ENCODE measurements around the gene WASF3.

Gene WASF3

DNA sequence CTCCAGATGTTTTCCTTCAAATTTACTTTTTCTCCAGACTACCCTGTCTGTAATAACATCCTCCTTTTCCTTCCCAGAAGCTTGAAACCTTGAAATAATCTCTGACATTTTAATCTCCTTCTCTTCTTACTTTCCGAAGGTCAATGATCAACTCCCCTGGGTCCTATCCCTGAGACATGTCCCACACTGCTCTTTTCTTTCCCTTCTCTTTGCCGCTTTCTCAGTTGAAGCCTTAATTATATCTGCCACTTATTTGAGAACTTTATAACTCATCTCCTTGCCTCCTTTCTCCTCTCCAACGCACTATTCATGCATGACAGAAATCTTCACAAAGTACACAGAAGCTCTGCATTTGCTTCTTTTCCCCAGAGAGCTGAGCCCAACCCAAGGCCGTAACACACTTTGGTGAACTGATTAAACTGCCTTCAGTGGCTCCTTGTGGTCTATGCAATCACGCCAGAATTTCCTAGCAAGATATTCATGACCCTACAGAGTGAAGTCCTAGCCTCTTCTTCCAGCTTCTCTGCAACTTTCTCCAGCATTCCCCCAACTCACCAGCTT lies 9.2 kb upstream of the WASF3 start:
- DNase-seq, result no peak

DNA sequence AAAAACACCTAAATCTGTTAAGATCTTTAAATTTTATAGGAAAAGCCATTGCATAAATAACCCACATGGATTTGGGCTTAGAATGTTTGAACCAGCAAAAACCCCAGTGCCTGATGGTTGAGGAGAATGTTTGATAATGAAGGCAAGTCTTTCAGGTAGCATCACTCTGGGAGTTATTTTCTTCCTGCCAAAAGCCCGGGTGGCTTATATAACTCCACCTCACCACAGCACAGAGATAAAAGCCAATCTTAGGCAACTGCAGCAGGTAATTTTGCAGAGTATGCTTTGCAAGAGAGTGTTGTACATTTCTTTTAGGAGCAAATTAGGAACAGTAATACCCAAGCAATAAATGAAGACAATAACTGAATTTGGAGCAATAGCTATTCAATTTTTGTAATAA lies 7.8 kb upstream of the WASF3 start:
- DNase-seq, result no peak

DNA sequence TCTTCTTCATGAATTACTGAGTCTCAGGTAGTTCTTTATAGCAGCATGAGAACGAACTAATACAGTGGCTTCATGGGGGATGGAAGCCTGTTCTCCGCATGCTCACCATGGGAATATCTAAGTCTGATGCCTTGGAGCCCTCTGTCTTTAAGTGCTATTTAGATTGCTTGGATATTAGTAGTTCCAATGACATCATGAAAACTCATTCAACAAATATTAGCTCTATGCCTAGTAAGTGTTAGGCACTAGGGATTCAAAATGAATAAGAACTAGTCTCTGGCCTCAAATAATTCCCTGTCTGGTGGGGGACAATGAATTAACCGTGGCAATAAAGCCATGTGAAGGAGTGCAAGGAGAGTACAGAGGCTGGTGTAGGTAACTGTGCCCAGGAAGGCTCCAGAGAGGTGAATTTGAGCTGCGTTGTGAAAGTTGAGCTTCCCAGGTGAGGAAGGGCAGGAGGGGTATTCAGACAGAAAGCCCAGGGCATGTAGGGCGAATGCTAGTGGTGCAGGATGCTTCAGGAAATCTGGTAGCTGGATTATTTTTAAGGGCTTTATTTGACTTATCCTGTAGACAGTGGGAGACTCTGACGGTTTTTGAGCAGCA lies 6.1 kb upstream of the WASF3 start:
- DNase-seq, result no peak

DNA sequence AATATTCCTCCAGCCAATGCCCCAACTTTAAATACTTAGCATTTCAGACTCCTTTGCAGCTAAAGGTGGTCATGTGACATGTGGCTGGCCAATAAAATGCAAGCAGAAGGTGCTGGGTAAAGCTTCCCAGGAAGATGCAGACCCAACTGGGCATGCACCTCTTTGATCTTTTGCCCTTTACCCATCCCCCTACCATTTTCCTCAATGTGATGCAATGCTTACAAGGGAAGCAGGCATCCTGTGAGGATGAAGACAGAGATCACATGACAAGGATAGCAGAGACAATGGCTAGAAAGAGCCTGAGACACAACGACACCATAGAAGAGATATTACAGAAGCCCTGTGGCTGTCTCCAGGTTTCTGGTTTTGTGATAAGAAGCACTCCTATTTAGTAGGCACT lies 2.1 kb upstream of the WASF3 start:
- no peak for DNase-seq

DNA sequence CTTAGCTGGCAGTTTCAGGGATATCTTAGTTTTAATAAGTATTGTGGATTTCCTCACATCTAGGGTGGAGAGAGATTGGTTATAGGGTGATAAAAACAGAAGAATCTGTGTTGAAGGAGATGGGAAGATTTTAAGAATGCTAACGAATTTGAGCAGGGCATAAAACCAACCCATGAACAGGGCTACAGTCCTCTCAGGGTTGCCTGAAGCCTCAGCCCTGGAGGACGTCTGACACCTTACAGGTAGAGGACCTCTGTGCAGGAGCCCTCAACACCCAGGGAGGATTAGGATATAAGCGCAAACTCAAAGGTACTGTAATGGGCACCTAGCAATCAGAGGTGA lies 461 bp upstream of the WASF3 start:
- no peak for DNase-seq

DNA sequence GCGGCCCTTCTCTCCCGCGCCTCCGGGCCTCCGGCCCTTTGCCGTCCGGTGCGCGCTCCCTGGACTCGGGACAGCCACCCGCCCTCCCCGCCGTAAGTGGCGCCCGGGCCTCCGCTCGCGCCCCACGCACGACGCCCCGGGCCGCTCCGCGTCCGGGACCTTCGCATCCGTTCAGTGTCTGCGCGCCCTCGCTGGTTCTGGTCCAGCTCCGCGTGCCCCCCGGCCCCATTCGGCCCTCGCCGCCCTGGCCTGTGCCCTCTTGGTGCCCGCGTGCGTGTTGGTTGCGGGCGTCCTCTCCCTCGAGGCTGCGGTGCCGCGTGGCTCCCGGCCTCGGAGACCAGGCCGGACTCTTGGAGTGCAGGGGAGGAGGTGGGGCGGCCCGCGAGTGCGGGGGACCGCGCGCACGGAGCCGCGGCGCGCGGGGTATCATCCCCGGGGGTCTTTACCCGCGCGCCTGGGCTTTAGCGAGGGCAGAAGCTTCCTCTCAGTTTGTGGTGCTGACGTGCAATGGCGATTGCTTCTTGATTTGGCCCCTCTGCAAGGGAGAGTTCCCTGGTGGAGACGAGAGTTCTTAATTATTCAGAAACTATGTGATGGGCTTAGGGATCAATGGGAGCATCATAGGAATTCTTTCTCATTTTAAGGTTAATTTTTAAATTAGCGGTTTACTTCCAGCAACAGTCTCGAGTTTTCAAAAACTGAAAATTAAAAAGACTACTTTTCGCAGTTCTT lies 757 bp downstream of the WASF3 start:
- DNase-seq, result no peak

DNA sequence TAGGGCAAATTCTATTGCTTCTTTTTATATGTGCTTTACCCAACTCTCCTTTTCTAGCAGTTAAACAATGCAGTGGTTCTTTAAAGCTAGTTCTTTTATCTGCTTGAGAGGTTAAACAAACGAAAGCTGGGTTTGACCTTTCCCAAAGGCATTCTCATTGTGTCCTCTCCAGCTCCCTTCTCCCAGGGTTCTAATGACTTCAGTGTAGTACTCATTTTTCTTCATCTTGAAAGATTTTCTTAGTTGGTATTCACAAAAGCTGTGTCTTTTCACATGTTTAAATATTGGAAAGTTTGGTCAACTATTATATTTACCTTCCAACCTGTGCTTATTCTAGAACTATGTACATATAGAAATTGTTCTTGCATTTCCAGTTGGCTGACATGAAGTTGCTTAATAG lies 1.5 kb downstream of the WASF3 start:
- no peak for DNase-seq

DNA sequence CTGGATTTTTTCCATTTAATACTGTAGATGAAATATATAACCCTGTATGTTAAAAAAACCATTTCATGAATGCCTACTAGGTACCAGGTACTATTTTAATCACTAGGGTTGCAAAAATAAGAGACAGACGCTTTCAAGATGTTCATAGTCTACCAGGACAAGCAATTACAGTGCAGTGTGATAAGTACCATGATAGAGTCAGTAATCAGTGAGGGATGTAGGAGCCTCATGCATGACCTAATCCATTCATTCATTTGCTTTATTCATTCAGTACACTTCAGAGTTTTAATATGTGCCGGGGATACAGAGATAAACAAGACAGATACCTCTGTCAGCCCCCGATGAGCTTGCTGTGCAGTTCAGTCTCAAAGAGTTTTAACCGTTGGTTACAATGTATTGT lies 3.0 kb downstream of the WASF3 start:
- no peak for DNase-seq

DNA sequence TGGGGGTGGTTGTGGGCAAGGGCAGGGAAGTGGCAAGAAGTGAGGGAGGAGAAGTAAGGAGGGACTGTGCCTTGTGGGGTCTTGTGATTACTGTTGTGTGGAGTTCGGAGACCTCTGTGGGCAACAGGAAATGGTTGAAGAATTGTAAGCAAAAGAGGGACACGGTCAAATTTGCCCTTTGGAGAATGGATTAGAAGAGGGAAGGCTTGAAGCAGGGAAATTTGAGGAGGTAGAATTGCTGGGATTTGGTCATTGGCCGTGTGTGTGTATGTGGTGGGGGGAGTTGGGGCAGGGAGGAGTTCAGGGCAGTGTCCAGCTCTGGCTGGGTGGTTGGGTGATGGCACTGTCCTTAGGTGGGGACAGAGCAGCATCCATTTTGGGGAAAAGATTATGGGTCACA lies 3.6 kb downstream of the WASF3 start:
- no peak for DNase-seq

DNA sequence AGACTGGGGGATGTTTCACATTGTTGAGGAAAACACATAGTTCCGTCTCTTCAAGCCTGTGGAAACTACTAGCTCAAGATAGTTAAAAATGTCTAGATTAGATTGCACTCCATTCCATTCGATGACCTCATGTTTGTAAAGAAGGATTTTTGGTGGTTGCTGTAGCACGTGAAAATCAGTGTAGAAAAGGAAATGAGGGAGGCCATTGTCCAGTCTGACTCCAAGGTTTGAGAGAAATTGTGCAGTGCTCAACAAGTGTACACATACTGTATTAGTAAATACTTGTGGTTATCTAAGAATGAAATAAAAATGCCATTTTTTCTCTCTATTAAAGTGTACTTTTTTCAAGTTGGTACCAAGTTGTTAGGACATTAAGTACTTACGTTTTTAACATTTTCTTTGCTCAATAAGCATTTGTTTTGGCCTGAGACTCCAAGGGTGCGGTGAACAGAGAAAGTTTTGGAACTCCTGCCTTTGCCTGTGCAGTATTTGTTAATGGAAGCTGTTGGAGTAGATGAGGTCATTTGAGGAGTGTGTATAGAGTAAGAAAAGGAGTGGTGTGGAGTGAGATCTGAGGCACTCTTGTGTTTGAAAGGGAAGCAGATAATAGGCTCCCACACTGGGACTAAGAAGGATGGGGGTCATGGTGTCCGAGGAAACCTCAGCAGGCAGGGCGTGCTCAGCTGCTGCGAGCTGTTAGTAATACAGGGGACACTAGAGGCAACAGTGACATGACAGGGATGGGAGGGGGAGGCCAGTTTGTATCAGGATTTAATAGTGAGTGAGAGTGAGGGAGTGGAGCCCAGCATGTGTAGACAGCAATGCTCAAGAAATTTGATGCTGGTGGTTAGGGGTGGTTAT lies 4.4 kb downstream of the WASF3 start:
- DNase-seq, result no peak

DNA sequence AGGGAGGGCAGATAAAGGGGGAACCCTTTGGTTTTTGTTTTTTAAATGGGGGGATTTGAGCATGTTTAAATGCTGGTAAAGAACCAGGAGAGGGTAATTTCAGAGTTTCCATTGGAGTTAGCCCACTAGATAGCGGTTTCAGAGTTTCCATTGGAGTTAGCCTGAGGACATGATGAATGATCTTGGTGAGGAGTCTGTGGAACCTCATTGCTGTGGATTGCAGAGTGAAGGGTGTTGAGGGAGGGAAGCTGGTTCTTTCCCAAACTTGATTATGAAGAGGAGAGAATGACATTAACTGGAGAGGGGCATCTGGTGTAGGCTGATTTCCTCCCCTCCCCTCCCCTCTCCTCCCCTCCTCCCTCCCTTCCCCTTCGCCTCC lies 5.0 kb downstream of the WASF3 start:
- no peak for DNase-seq

DNA sequence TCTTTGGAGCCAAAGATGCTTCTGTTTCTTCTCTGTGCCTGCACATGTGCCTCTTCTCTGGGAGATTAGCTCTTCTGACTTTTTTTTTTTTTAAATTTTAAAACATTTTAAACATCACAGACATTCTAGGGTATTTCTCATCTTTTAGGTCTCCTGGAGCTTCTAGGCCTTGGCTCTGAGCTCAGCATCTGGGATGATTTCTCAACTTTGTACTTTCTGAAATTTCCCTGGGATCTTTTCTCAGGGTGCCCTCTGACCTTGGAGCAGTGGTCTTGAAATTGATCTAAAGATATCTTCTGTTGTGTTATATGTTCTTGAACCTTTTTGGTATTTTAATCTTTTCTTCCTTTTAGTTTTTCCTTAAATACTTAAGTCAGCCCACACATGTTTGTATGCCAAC lies 6.2 kb downstream of the WASF3 start:
- DNase-seq, result no peak

DNA sequence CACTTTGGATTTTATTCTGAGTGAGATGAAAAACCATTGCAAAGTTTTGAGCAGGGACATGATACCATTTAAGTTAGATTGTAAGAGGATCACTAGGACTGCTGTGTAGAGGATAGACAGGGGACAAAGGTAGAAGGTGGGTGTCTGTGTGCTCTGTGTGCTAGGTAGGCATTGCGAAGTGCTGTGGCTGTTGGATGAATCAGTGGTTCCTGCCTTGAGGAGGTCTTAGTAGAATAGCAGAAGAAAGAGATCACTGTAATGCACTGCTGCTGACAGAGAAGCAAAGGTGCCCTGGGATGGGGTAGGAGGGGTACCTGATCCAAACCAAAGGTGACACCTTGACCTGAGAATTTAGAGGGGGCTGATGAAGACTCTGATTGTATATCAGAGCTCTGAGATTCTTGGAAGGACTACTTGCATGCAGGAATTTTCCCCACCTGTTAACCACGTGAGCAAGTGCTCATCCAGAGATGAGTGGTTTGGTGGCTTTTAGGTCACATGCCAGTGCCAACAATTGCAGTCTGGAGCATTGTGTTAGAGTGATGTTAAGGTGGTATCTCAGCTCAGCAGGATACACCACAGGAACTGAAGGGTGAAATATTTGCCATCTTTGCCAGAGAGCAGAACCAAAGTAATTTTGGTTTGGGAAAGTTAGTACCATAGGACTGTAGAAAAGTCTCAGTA lies 10.8 kb downstream of the WASF3 start:
- DNase-seq, result no peak

DNA sequence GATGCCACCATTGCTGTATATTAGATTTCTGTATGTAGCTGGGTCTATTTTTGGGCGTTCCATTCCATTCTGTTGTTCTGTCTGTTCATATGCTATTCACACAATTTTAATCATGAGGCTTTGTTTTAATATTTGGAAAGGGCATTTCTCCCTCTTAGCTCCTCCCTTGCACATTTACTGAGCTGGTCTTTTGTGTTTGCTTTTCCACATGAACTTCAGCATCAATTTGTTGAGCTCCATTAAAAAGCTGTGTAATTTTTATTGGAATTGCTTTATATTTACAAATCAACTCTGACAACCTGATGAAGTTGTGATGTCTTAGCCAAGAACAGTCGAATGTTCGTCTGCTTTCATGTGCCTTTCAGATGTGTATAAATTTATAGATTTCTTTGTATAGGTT lies 14.0 kb downstream of the WASF3 start:
- no peak for DNase-seq

DNA sequence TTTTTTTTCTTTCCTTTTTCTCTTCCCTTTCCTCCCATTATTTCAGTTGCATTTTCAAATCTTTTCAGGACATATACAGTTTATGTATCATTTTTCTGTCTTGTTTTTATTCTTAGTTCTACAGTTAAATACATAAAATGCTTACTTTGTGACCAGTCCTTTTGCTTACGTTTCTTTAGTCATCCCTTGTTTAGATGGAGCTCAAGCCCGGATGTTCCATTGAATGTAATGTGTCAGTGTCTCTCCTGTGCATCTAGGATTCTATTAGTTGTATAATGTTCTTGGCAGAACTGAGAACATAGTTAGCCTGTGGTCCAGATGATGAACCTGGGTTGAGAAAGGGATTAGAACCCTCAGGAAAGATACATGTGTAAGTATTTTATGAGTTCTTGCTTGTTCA lies 17.8 kb downstream of the WASF3 start:
- DNase-seq, result no peak

DNA sequence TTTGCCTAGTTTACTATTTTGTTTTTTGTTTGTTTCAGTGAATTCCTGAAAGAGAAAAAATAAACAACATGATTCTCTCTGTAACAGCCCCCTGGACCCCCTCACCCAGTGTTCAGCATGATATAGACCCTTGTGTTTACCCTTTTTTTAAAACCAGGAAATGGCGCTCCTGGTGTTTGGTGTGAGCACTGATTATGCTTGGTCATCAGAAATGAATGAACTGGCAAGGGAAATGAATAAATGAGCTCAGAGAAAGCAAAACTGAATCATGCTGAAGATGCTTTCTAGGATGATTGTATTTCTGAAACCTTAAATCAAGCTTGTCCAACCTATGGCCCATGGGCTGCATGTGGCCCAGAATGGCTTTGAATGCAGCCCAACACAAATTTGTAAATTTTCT lies 22.1 kb downstream of the WASF3 start:
- no peak for DNase-seq

DNA sequence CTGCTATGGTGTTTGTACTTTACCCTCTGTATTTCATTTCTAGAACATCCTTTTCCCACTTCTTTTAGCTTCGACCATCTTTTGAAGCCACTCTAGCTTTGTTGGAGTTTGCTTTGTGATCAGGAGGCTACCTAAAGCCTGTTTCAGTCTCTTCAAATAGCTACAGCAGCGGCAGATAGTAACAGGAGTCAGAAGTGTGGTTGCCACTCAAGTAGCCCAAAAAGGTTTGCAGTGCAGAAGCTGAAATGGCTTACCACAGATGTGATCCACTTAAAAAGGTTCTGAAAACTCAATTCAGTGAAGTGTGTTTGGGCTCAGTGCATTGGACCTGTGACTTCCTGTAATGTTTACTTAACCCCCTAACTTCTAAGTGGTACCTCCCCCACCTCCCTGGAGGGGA lies 26.2 kb downstream of the WASF3 start:
- no peak for DNase-seq

DNA sequence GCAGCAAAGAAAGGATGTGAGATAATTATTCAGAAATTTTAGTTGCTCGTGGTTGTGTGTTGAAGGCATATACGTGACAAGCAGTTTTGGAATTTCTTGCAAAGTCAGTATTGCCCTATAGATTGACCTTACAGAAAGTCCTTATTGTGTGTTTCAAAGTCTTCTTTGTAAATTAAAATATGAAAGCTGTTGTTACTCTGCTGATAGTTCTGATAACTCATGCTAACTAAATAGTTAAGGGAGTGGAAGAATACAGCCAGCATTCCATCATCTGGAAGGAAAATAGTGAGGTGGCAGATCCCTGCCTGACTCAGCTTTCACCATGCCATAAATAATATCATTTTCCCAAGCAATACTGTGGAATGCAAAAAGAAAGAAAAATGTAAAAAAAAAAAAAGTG lies 27.2 kb downstream of the WASF3 start:
- DNase-seq, result no peak

DNA sequence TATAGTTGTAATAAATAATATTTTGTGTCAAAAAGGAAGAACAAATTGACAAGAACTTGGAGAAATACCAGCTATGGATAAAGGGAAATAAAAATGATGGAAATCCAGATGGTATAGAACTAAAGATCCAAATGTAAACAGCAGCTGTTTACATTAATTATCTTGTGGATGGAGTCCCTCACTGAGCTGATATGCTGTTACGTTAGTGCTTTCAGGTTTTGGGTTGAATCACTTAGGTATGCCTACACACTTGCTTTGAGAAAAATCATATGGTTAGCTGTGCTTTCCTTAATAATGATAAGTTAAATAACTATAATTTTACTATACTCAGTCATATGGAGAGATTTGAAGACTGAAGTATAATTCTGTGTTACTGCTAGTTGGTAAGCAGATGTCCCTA lies 27.7 kb downstream of the WASF3 start:
- DNase-seq, result no peak

DNA sequence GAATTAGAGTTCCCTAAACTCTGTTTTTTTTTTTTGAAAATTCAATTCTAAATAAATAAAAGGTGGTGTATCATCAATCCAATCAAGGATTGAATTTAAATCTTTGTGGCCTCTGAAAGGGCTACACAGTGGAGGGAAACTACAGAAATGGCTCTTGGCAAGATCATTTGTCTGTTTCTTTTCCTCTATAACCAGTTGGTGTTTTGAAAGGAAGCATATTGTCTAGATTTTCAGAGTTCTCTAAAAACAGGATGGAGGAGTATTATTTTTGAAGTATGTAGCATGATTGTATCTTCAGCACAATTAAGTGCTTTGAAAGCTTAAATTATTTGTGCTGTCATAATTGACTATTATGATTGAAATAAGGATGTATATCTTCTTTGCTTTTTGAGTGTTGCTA lies 29.8 kb downstream of the WASF3 start:
- DNase-seq, result no peak

DNA sequence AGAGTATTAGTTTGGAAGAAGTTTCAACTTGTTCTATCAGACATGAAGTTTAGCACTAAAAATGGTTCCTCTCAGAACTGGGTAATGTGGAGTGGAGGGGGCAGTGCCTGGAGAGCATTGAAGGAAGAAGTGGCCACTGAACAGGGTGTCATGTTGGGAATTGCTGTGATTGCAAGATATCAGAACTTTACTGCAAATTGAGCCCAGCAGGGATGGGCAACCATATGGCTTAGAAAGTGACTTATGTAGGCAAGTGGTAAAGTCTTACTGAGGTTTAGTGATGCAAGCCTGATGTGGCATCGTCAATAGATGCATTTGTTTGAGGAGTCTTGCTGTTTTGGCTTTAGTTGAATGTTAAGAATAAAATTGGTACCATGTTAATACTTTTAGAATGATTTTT lies 31.7 kb downstream of the WASF3 start:
- DNase-seq, result no peak

DNA sequence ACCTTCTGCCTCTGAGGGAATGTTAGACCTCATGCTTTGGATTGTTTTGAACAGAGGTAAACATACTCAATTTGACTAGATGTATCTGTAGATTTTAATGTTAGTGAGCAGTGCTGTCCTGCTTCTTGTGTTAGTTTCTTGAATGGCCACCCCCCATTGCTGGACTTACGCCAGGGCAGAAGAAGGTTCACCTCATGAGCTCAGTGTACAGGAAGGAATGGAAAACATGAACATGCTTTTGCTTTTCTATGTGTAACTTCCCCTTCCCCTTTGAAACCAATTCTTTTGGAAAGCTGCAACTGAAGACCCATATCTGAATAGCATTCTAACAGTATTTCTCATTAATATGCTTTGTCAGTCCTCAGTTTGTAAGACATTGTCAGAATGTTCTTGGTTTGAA lies 32.3 kb downstream of the WASF3 start:
- DNase-seq, result no peak

DNA sequence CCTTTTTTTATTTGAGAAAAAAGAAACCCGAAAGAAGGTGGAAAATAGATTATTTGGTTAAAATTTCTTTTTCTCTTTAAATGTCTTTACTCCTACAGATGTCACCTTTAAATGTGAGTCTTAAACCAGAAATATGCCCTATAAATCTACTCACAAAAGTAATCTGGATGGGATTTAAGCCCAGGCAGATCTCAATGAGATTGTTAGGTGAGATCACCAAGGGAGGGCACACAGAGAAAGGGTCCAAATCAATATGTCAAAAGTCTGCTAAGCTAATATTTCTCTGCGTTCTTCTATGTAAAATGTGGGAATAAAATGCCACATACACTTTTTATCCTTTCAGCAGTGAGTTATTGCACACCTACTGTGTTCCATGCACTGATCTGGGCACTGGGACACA lies 32.9 kb downstream of the WASF3 start:
- no peak for DNase-seq

DNA sequence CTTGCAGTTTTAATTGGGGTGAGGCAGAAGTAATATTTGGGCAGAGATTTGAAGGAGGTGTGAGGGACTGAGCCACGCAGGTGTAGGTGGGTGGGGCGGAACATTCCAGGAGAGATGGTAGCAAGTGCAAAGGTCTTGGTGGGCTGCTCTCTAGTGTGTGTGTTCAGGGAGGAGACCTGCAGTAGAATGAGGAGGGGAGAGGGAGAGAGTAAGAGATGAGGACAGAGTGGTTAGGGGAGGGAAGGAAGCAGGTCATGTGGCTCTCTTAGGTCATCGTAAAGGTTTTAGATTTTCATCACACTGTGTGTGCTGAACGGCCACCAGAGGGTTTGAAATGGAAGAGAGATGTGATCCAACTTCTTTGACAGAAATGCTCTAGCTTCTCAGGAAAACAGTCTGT lies 33.5 kb downstream of the WASF3 start:
- no peak for DNase-seq
